GM19023 (cell line): ENCODE results near the gene E2F6.

Source experiments
- ATAC-seq: cut with Tn5 transposase; IDR thresholded peaks from one replicate; pipeline ENCODE4 v1.9.1; 2021; ENCODE audit warnings: mild to moderate bottlenecking, moderate library complexity; ENCODE audit not compliant: unreplicated experiment

The E2F6 gene

GRCh38 chr2:11494310-11494709 lies 28.3 kb upstream of the E2F6 start:
- ATAC-seq = no peak

GRCh38 chr2:11493282-11493681 lies 27.3 kb upstream of the E2F6 start:
- ATAC-seq = no peak

GRCh38 chr2:11492720-11493119 lies 26.8 kb upstream of the E2F6 start:
- ATAC-seq = no peak

- ATAC-seq = no peak
These were observed 26.3 kb upstream of the E2F6 start for GRCh38 chr2:11492244-11492643.

GRCh38 chr2:11491348-11491933 lies 25.5 kb upstream of the E2F6 start:
- ATAC-seq = no peak

- no peak for ATAC-seq
These were observed 24.2 kb upstream of the E2F6 start for GRCh38 chr2:11490194-11490593.

GRCh38 chr2:11488809-11489208 lies 22.8 kb upstream of the E2F6 start:
- ATAC-seq = no peak

GRCh38 chr2:11483806-11484617 lies 18.1 kb upstream of the E2F6 start:
- ATAC-seq = no peak

GRCh38 chr2:11482473-11483035 lies 16.6 kb upstream of the E2F6 start:
- ATAC-seq = no peak

GRCh38 chr2:11481789-11482472 lies 16.0 kb upstream of the E2F6 start:
- no peak for ATAC-seq

GRCh38 chr2:11481426-11481788 lies 15.4 kb upstream of the E2F6 start:
- no peak for ATAC-seq

- no peak for ATAC-seq
These were observed 14.9 kb upstream of the E2F6 start for GRCh38 chr2:11480859-11481258.

GRCh38 chr2:11480406-11480805 lies 14.4 kb upstream of the E2F6 start:
- no peak for ATAC-seq

GRCh38 chr2:11478899-11479605 lies 13.1 kb upstream of the E2F6 start:
- no peak for ATAC-seq

GRCh38 chr2:11477994-11478393 lies 12.0 kb upstream of the E2F6 start:
- ATAC-seq = peak; percentile 74

- no peak for ATAC-seq
These were observed 7.9 kb upstream of the E2F6 start for GRCh38 chr2:11473659-11474433.

- no peak for ATAC-seq
These were observed 1.8 kb upstream of the E2F6 start for GRCh38 chr2:11467749-11468148.

- ATAC-seq = no peak
These were observed 1.2 kb upstream of the E2F6 start for GRCh38 chr2:11467129-11467649.

- peak; percentile 14 for ATAC-seq
These were observed 557 bp upstream of the E2F6 start for GRCh38 chr2:11466307-11467128.
